ENCODE results near the gene CD300E. TPM values are rescaled to one million over a fixed set of nuclear protein-coding genes. Genes with fewer than 3 reads are reported as not detected.

CD300E gene
- total and polyA plus RNA-seq, 2 of the 13 experiments (the other 11 are each of a cell fraction or from before 2014, with no cell fraction given): not detected

DNA sequence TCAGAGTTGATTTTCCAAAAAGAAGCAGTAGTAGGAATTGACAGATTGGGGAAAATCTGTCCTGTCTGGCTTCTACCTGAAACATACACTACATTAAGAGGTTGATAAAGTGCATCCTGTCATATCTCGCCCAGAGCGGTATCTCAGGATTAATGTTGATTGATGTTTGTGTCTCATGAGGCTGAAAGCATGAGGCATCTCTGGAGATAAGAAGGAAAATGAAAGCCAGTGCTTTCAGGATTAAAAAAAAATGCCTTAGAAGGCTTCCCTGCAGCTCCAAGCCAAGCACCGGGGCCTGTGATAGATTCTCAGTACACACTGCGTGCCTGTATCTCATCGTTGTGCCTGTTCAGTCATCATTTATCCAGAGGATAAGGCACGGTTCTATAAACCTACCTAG lies 26.4 kb upstream of the CD300E start (continued):
- TF ChIP-seq, protein P1, sequence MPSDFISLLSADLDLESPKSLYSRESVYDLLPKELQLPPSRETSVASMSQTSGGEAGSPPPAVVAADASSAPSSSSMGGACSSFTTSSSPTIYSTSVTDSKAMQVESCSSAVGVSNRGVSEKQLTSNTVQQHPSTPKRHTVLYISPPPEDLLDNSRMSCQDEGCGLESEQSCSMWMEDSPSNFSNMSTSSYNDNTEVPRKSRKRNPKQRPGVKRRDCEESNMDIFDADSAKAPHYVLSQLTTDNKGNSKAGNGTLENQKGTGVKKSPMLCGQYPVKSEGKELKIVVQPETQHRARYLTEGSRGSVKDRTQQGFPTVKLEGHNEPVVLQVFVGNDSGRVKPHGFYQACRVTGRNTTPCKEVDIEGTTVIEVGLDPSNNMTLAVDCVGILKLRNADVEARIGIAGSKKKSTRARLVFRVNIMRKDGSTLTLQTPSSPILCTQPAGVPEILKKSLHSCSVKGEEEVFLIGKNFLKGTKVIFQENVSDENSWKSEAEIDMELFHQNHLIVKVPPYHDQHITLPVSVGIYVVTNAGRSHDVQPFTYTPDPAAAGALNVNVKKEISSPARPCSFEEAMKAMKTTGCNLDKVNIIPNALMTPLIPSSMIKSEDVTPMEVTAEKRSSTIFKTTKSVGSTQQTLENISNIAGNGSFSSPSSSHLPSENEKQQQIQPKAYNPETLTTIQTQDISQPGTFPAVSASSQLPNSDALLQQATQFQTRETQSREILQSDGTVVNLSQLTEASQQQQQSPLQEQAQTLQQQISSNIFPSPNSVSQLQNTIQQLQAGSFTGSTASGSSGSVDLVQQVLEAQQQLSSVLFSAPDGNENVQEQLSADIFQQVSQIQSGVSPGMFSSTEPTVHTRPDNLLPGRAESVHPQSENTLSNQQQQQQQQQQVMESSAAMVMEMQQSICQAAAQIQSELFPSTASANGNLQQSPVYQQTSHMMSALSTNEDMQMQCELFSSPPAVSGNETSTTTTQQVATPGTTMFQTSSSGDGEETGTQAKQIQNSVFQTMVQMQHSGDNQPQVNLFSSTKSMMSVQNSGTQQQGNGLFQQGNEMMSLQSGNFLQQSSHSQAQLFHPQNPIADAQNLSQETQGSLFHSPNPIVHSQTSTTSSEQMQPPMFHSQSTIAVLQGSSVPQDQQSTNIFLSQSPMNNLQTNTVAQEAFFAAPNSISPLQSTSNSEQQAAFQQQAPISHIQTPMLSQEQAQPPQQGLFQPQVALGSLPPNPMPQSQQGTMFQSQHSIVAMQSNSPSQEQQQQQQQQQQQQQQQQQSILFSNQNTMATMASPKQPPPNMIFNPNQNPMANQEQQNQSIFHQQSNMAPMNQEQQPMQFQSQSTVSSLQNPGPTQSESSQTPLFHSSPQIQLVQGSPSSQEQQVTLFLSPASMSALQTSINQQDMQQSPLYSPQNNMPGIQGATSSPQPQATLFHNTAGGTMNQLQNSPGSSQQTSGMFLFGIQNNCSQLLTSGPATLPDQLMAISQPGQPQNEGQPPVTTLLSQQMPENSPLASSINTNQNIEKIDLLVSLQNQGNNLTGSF (CRISPR knock-in tag; IDR thresholded peaks at IDR 0.05): no peak
- TF ChIP-seq, protein P2, sequence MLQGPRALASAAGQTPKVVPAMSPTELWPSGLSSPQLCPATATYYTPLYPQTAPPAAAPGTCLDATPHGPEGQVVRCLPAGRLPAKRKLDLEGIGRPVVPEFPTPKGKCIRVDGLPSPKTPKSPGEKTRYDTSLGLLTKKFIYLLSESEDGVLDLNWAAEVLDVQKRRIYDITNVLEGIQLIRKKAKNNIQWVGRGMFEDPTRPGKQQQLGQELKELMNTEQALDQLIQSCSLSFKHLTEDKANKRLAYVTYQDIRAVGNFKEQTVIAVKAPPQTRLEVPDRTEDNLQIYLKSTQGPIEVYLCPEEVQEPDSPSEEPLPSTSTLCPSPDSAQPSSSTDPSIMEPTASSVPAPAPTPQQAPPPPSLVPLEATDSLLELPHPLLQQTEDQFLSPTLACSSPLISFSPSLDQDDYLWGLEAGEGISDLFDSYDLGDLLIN (CRISPR knock-in tag; IDR thresholded peaks at IDR 0.05; ENCODE audit: borderline replicate concordance): no peak
- TF ChIP-seq, protein P3, sequence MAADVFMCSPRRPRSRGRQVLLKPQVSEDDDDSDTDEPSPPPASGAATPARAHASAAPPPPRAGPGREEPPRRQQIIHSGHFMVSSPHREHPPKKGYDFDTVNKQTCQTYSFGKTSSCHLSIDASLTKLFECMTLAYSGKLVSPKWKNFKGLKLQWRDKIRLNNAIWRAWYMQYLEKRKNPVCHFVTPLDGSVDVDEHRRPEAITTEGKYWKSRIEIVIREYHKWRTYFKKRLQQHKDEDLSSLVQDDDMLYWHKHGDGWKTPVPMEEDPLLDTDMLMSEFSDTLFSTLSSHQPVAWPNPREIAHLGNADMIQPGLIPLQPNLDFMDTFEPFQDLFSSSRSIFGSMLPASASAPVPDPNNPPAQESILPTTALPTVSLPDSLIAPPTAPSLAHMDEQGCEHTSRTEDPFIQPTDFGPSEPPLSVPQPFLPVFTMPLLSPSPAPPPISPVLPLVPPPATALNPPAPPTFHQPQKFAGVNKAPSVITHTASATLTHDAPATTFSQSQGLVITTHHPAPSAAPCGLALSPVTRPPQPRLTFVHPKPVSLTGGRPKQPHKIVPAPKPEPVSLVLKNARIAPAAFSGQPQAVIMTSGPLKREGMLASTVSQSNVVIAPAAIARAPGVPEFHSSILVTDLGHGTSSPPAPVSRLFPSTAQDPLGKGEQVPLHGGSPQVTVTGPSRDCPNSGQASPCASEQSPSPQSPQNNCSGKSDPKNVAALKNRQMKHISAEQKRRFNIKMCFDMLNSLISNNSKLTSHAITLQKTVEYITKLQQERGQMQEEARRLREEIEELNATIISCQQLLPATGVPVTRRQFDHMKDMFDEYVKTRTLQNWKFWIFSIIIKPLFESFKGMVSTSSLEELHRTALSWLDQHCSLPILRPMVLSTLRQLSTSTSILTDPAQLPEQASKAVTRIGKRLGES (CRISPR knock-in tag; IDR thresholded peaks at IDR 0.05; ENCODE audit: borderline replicate concordance): no peak
- TF ChIP-seq NFKB2 (CRISPR knock-in tag; IDR thresholded peaks at IDR 0.05; ENCODE audit: borderline replicate concordance): no peak
- no peak for TF ChIP-seq ZNF260 (CRISPR knock-in tag; IDR thresholded peaks at IDR 0.05; ENCODE audit: borderline replicate concordance, low read depth)
- no peak for TF ChIP-seq HNRNPUL1 (IDR thresholded peaks at IDR 0.05; ENCODE audit: low read depth, low read length)

All from HepG2 (cell line).